HCT116 (cell line): ENCODE results near the gene DNM1. TPM values are rescaled to one million over a fixed set of nuclear protein-coding genes. Genes with fewer than 3 reads are reported as not detected.

Experiments
- ATAC-seq: fragments of 200-7000 bp; cut with Tn5 transposase; 2 replicates; pipeline ENCODE4 v1.9.1; 2020; ENCODE audit warnings: mild to moderate bottlenecking, moderate library complexity
- BruUV-seq: library from RNA; stranded (reverse); fragments of 400-500 nt; replicated peaks from 2 replicates; lab custom pipeline; 2021; lab: Mats Ljungman, UMichigan
- CTCF ChIA-PET: fragments of 300-600 bp; sonication (Branson Sonifier 250); formaldehyde crosslinking; loops from one replicate; lab custom pipeline; 2021; ENCODE audit warnings: antibody characterized with exemption; lab: Charles Lee
- POLR2A ChIA-PET: fragments of 300-600, 350-600 bp; sonication (Branson Sonifier 250); formaldehyde crosslinking; loops from one replicate; lab custom pipeline; 2021; ENCODE audit warnings: antibody characterized with exemption; lab: Charles Lee
- RAD21 ChIA-PET, 2 experiments: fragments of 300-600 bp; sonication (Branson Sonifier 250); formaldehyde crosslinking; loops; one replicate each; lab custom pipeline; 2023; ENCODE audit warnings: low total read pairs in 2 of 2; ENCODE audit not compliant: uncharacterized antibody in 2 of 2, unreplicated experiment in 2 of 2, low non-redundant PET in 1 of 2; lab: Charles Lee
- DNase-seq: peaks from one replicate; pipeline ENCODE4 v3.0.0-alpha.2; 2010; ENCODE audit warnings: low read depth, low spot score
- H2AFZ ChIP-seq: fragments of 200-600 bp; shearing (Covaris generic), sonication (generic); 2 replicates; pipeline ENCODE4 v1.6.1; 2017; ENCODE audit warnings: low read depth, mixed run types, mixed read lengths, antibody characterized with exemption, low read length; ENCODE audit not compliant: poor library complexity, severe bottlenecking
- H3K27ac ChIP-seq: 2 replicates; pipeline ENCODE4 v1.5.1; 2012; ENCODE audit warnings: low read depth, low read length
- H3K27me3 ChIP-seq: fragments of 200-600 bp; sonication (generic); 2 replicates; pipeline ENCODE4 v1.6.1; 2016; ENCODE audit warnings: mixed run types, low read length, mixed read lengths; ENCODE audit not compliant: insufficient read depth
- H3K36me3 ChIP-seq, 2 experiments: fragments of 200-500 bp in 1 of 2; fragments of 200-600 bp in 1 of 2; sonication (Bioruptor generic) in 1 of 2; sonication (generic) in 1 of 2; 2 replicates each; pipeline versions ENCODE4 v1.5.1 to v1.6.1; 2014 to 2016; ENCODE audit warnings: low read length in 2 of 2, inconsistent platforms in 1 of 2, mixed read lengths in 1 of 2, mixed run types in 1 of 2; ENCODE audit not compliant: insufficient read depth in 2 of 2, control insufficient read depth in 1 of 2
- H3K4me1 ChIP-seq, 2 experiments: fragments of 200-600 bp in 1 of 2; sonication (generic) in 1 of 2; 2 replicates each; pipeline versions ENCODE4 v1.5.1 to v1.6.1; 2012 to 2017; ENCODE audit warnings: low read length in 2 of 2, inconsistent platforms in 1 of 2, mild to moderate bottlenecking in 1 of 2, mixed read lengths in 1 of 2, mixed run types in 1 of 2, moderate library complexity in 1 of 2; ENCODE audit not compliant: insufficient read depth in 2 of 2, control insufficient read depth in 1 of 2
- H3K4me2 ChIP-seq: fragments of 200-600 bp; sonication (generic); 2 replicates; pipeline ENCODE4 v1.6.1; 2017; ENCODE audit warnings: mixed run types, low read length, mixed read lengths
- H3K4me3 ChIP-seq, 2 experiments: fragments of 200-600 bp in 1 of 2; sonication (generic) in 1 of 2; replicated peaks in 1 of 2; 2 replicates each; pipeline ENCODE4 v1.5.1; 2011 to 2016; ENCODE audit warnings: low read length in 2 of 2, control low read depth in 1 of 2, low read depth in 1 of 2, mild to moderate bottlenecking in 1 of 2, mixed read lengths in 1 of 2, mixed run types in 1 of 2
- H3K79me2 ChIP-seq: fragments of 200-600 bp; sonication (generic); 2 replicates; pipeline ENCODE4 v1.6.1; 2017; ENCODE audit warnings: mild to moderate bottlenecking, mixed run types, low read length, moderate library complexity, mixed read lengths; ENCODE audit not compliant: insufficient read depth
- H3K9ac ChIP-seq: fragments of 200-600 bp; sonication (generic); 2 replicates; pipeline ENCODE4 v1.6.1; 2016; ENCODE audit warnings: low read length, mixed read lengths
- H3K9me2 ChIP-seq: fragments of 200-600 bp; sonication (generic), shearing (Covaris generic); 2 replicates; pipeline ENCODE4 v1.6.1; 2017; ENCODE audit warnings: mixed run types, mild to moderate bottlenecking, moderate library complexity; ENCODE audit not compliant: insufficient read depth
- H3K9me3 ChIP-seq, 2 experiments: fragments of 200-500 bp in 1 of 2; fragments of 200-600 bp in 1 of 2; sonication (Bioruptor generic) in 1 of 2; sonication (generic) in 1 of 2; 2 replicates each; pipeline ENCODE4 v1.6.1; 2014 to 2017; ENCODE audit warnings: low read length in 2 of 2, mixed read lengths in 2 of 2, inconsistent platforms in 1 of 2, low read depth in 1 of 2, mild to moderate bottlenecking in 1 of 2, mixed run types in 1 of 2, moderate library complexity in 1 of 2; ENCODE audit not compliant: control insufficient read depth in 1 of 2, insufficient read depth in 1 of 2
- H4K20me1 ChIP-seq: fragments of 200-600 bp; sonication (generic), shearing (Covaris generic); 2 replicates; pipeline ENCODE4 v1.6.1; 2017; ENCODE audit warnings: mixed run types, mild to moderate bottlenecking, moderate library complexity; ENCODE audit not compliant: insufficient read depth
- ATF3 ChIP-seq: IDR thresholded peaks from 2 replicates; pipeline ENCODE4 v1.6.1; 2012
- CBX3 ChIP-seq: IDR thresholded peaks from 2 replicates; pipeline ENCODE4 v1.6.1; 2012; ENCODE audit warnings: low read depth
- CEBPB ChIP-seq: IDR thresholded peaks from 2 replicates; pipeline ENCODE4 v1.6.1; 2012; ENCODE audit warnings: low read depth
- CTCF ChIP-seq, 3 experiments: fragments of 200-600 bp in 1 of 3; sonication (generic) in 1 of 3; IDR thresholded peaks in 2 of 3; conservative IDR thresholded peaks in 1 of 3; 2 replicates each; pipeline ENCODE4 v1.5.1; 2012 to 2017; ENCODE audit warnings: low read depth in 2 of 3, low read length in 2 of 3, antibody characterized with exemption in 1 of 3, borderline replicate concordance in 1 of 3, control low read depth in 1 of 3, mild to moderate bottlenecking in 1 of 3, mixed read lengths in 1 of 3, mixed run types in 1 of 3, moderate library complexity in 1 of 3; ENCODE audit not compliant: insufficient read depth in 1 of 3
- EGR1 ChIP-seq: IDR thresholded peaks from 2 replicates; pipeline ENCODE4 v1.6.1; 2012; ENCODE audit warnings: low read depth
- ELF1 ChIP-seq: IDR thresholded peaks from 2 replicates; pipeline ENCODE4 v1.6.1; 2012; ENCODE audit warnings: low read depth, borderline replicate concordance
- EZH2phosphoT487 ChIP-seq: fragments of 200-600 bp; IDR thresholded peaks from 2 replicates; pipeline ENCODE4 v1.6.1; 2018; ENCODE audit warnings: antibody characterized with exemption, borderline replicate concordance
- FOSL1 ChIP-seq: IDR thresholded peaks from 2 replicates; pipeline ENCODE4 v1.6.1; 2012; ENCODE audit warnings: low read depth
- JUND ChIP-seq: IDR thresholded peaks from 2 replicates; pipeline ENCODE4 v1.6.1; 2012
- MAX ChIP-seq: IDR thresholded peaks from 2 replicates; pipeline ENCODE4 v1.6.1; 2012
- POLR2A ChIP-seq: IDR thresholded peaks from 2 replicates; pipeline ENCODE4 v1.7.0; 2011; ENCODE audit warnings: borderline replicate concordance; ENCODE audit not compliant: insufficient read depth, insufficient read length; ENCODE audit errors: extremely low read depth
- RAD21 ChIP-seq: IDR thresholded peaks from 2 replicates; pipeline ENCODE4 v1.6.1; 2012; ENCODE audit warnings: low read depth, mild to moderate bottlenecking
- REST ChIP-seq: IDR thresholded peaks from 2 replicates; pipeline ENCODE4 v1.6.1; 2012; ENCODE audit warnings: low read depth
- SIN3A ChIP-seq: IDR thresholded peaks from 2 replicates; pipeline ENCODE4 v1.6.1; 2012; ENCODE audit warnings: low read depth
- SP1 ChIP-seq: IDR thresholded peaks from 2 replicates; pipeline ENCODE4 v1.6.1; 2012; ENCODE audit warnings: low read depth
- SRF ChIP-seq: IDR thresholded peaks from 2 replicates; pipeline ENCODE4 v1.6.1; 2012; ENCODE audit warnings: low read depth
- TCF7L2 ChIP-seq: IDR thresholded peaks from 2 replicates; pipeline ENCODE4 v1.7.0; 2011; ENCODE audit warnings: borderline replicate concordance, inconsistent platforms; ENCODE audit not compliant: insufficient read depth, insufficient read length; ENCODE audit errors: extremely low read depth
- ZBTB33 ChIP-seq: IDR thresholded peaks from 2 replicates; pipeline ENCODE4 v1.6.1; 2011; ENCODE audit warnings: mild to moderate bottlenecking, low read length, moderate library complexity; ENCODE audit not compliant: insufficient replicate concordance; ENCODE audit errors: extremely low read depth
- ZFX ChIP-seq: fragments of 450-650 bp; IDR thresholded peaks from 2 replicates; pipeline ENCODE4 v1.6.1; 2017
- ZNF274 ChIP-seq: fragments of 200-500 bp; sonication (Bioruptor generic); IDR thresholded peaks from 2 replicates; pipeline ENCODE4 v1.6.1; 2014; ENCODE audit warnings: mild to moderate bottlenecking, low read depth, low read length, inconsistent platforms
- intact Hi-C: fragments of 100-400 bp; cut with micrococcal nuclease; formaldehyde crosslinking; loops from 2 replicates; pipeline ENCODE4 v1.10.0; 2022
- total RNA-seq: library from RNA; stranded (reverse); gene quantifications from one replicate; pipeline ENCODE4 v1.2.1, GENCODE V29; 2021; ENCODE audit not compliant: unreplicated experiment

DNM1 gene
- total RNA-seq, 1 experiment from 2014 or later = 12.0 TPM

- H3K27me3 ChIP-seq = no peaks in the 10 kb centered on the region
- no peak overlapping the region for H3K4me3 ChIP-seq
- TF ChIP-seq ZNF274 (no peak), ZBTB33 (no peak), MAX (no peak), EGR1 (no peak), FOSL1 (no peak), SRF (no peak), ATF3 (no peak), TCF7L2 (no peak), REST (no peak), RAD21 (no peak), POLR2A (no peak), JUND (no peak), SP1 (no peak), CTCF (IDR thresholded peaks at IDR 0.05 in 2 of 3, conservative IDR thresholded peaks at IDR 0.05 in 1 of 3; ENCODE audit: borderline replicate concordance in 1 of 3, insufficient read depth in 1 of 3, low read depth in 2 of 3, low read length in 2 of 3) (no peak), CBX3 (no peak), SIN3A (no peak), EZH2phosphoT487 (no peak), ELF1 (no peak), ZFX (no peak), CEBPB (no peak)
- CTCF ChIA-PET = interaction anchor here (0.8 to 1.0 kb wide), 2 partner anchors 12 to 54 kb away, joined by 3 read pairs; no protein-coding TSS in a partner anchor
- H2AFZ ChIP-seq = no peak overlapping the region
- H4K20me1 ChIP-seq = no peaks in the 10 kb centered on the region
- H3K36me3 ChIP-seq = peaks cover 24 to 51% of the 10 kb centered on the region in 2 experiments
- intact Hi-C loops = no loop called here
- TSS peak; percentile 37 for BruUV-seq
- H3K79me2 ChIP-seq = no peaks in the 10 kb centered on the region; the same call in 1 of the 2 replicates
- no peak overlapping the region for H3K9ac ChIP-seq
- H3K27ac ChIP-seq = no peak overlapping the region
- H3K4me1 ChIP-seq = no peaks in the 10 kb centered on the region
- H3K4me2 ChIP-seq = no peak overlapping the region
- POLR2A ChIA-PET = no interaction called here
- no peak for DNase-seq
- H3K9me3 ChIP-seq = no peaks in the 10 kb centered on the region; a peak in 1 of 4 replicates
- no peaks in the 10 kb centered on the region for H3K9me2 ChIP-seq
- RAD21 ChIA-PET = no interaction called here
- ATAC-seq = no peak
Measured at GRCh38 chr9:128178806-128179431, 24.3 kb upstream of the DNM1 start.
